Fibroblast of lung (primary cell): Measurements from ENCODE around the gene WDR37.

Experiments used
- CTCF ChIP-seq, 2 donors: IDR thresholded peaks in 1 of 2; conservative IDR thresholded peaks in 1 of 2; 1 replicate in 1 of 2; 2 replicates in 1 of 2; pipeline ENCODE4 v1.5.1; 2011 to 2012; ENCODE audit warnings: low read length in 2 of 2, control low read depth in 1 of 2, inconsistent platforms in 1 of 2, low read depth in 1 of 2, mild to moderate bottlenecking in 1 of 2
- EZH2 ChIP-seq: IDR thresholded peaks from 2 replicates; pipeline ENCODE4 v1.5.1; 2012; ENCODE audit warnings: low read length, control low read depth, mild to moderate bottlenecking; ENCODE audit errors: missing control alignments

- TF ChIP-seq CTCF (conservative IDR thresholded peaks at IDR 0.05 in 1 of 2, IDR thresholded peaks at IDR 0.05 in 1 of 2; ENCODE audit: low read depth in 1 of 2, low read length in 2 of 2) (no peak), EZH2 (no peak)
Measured at GRCh38 chr10:1122349-1122748, 66.2 kb downstream of the WDR37 start.
